ENCODE data around the gene CRTC2. TPM values are rescaled to one million over a fixed set of nuclear protein-coding genes. Genes with fewer than 3 reads are reported as not detected.
"Not testable (repeated sequence)": the region's sequence is repeated elsewhere in the genome, so short reads cannot be mapped to it uniquely, and the experiment has no call there.

CRTC2 gene, protein sequence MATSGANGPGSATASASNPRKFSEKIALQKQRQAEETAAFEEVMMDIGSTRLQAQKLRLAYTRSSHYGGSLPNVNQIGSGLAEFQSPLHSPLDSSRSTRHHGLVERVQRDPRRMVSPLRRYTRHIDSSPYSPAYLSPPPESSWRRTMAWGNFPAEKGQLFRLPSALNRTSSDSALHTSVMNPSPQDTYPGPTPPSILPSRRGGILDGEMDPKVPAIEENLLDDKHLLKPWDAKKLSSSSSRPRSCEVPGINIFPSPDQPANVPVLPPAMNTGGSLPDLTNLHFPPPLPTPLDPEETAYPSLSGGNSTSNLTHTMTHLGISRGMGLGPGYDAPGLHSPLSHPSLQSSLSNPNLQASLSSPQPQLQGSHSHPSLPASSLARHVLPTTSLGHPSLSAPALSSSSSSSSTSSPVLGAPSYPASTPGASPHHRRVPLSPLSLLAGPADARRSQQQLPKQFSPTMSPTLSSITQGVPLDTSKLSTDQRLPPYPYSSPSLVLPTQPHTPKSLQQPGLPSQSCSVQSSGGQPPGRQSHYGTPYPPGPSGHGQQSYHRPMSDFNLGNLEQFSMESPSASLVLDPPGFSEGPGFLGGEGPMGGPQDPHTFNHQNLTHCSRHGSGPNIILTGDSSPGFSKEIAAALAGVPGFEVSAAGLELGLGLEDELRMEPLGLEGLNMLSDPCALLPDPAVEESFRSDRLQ
- 100 to 1,000 TPM; 107 to 121 TPM for total RNA-seq

DNA sequence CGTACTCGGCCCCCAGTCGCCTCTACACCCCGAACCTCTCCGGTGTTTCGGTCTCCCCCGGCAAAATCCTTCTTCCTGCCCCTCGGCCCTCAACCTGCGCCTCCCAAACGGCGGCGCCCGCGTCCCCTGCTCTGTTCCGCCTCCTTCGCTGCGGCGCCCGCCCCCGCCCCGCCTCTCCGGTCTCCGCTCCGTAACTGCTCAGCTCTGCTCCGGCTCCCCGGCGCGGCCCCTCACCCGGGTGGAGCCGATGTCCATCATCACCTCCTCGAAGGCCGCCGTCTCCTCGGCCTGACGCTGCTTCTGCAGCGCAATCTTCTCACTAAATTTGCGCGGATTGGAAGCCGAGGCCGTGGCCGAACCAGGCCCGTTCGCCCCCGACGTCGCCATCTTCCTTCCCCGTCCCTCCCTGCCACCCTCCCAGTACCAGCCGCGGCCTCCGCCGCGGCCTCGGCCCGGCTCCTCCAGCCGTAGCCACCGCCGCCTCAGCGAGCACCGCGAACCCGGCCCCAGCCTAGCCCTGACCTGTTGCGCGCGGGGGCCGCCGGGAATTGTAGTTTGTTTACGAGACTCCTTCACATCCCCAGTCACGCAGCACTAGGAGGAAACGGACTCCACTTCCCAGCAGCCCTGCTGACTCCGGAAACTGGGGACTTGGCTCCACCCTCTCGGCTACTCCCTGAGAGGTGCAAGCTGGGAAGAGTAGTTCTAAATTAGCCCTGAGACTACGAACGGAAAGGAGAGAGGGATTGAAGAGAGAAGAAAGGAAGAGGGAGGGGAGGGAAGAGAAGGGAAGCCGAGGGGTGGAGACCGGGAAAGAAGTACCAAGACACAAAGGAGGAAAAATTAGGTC lies at the start of gene CRTC2:
Gene CRTC2 (minus strand): TSS at position 502 of the 850 bp plus-strand sequence. CDS start 115 bp downstream, at position 387.
- peak; percentile 88 to 92 for ATAC-seq (replicated peaks in 1 of 2)
- Mint-ChIP-seq H3K4me1 (ENCODE audit: low read depth) (peaks cover 62% of the 10 kb centered on the region), H3K4me3 (peak within 1 kb of the TSS; percentile 97 to 98), H3K27ac (peak within 1 kb of the TSS; percentile 93), H3K27me3 (ENCODE audit: low read depth) (no peaks in the 10 kb centered on the region), H3K36me3 (ENCODE audit: insufficient read depth in 2 of 2) (peaks cover 9 to 10% of the 10 kb centered on the region in 2 donors), H3K9me3 (no peaks in the 10 kb centered on the region)
- DNase-seq = peak; percentile 97 to 99

DNA sequence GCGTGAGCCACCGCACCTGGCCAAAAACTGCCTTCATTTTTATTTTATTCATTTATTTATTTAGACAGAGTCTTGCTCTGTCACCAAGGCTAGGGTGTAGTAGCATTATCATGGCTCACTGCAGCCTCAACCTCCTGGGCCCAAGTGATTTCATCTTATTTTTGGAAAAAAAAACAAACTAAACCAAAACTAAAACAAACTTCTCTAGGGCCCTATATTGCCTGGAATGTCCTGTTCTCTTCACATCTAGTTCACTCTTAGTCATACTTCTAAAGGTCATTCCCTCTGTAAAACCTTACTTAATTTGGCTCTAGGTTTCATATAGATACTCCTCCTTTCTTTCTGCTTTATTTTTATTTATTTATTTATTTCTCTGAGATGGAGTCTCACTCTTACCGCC lies 47.7 kb upstream of the CRTC2 start:
- H3K4me1 Mint-ChIP-seq (ENCODE audit: low read depth) = no peaks in the 10 kb centered on the region
- ATAC-seq (replicated peaks in 1 of 2) (no peak), DNase-seq (no peak)
- H3K27me3 Mint-ChIP-seq (ENCODE audit: low read depth) = no peaks in the 10 kb centered on the region
- H3K4me3 Mint-ChIP-seq = no peak overlapping the region
- no peaks in the 10 kb centered on the region for H3K36me3 Mint-ChIP-seq (ENCODE audit: insufficient read depth in 2 of 2)
- no peaks in the 10 kb centered on the region for H3K9me3 Mint-ChIP-seq
- H3K27ac Mint-ChIP-seq = no peak overlapping the region

GRCh38 chr1:154000420-154000819 lies 42.0 kb upstream of the CRTC2 start:
- Mint-ChIP-seq H3K4me1 (ENCODE audit: low read depth) (no peaks in the 10 kb centered on the region), H3K36me3 (ENCODE audit: insufficient read depth in 2 of 2) (peaks cover 4% of the 10 kb centered on the region in 2 donors), H3K4me3 (no peak overlapping the region), H3K9me3 (no peaks in the 10 kb centered on the region), H3K27me3 (ENCODE audit: low read depth) (no peaks in the 10 kb centered on the region), H3K27ac (no peak overlapping the region)
- DNase-seq (no peak), ATAC-seq (replicated peaks in 1 of 2) (peak in 1 of 2 donors; percentile 25)

GRCh38 chr1:153996882-153997281 lies 38.5 kb upstream of the CRTC2 start:
- ATAC-seq (replicated peaks in 1 of 2) = peak in 1 of 2 donors; percentile 3
- H3K9me3 Mint-ChIP-seq = not testable (repeated sequence)

DNA sequence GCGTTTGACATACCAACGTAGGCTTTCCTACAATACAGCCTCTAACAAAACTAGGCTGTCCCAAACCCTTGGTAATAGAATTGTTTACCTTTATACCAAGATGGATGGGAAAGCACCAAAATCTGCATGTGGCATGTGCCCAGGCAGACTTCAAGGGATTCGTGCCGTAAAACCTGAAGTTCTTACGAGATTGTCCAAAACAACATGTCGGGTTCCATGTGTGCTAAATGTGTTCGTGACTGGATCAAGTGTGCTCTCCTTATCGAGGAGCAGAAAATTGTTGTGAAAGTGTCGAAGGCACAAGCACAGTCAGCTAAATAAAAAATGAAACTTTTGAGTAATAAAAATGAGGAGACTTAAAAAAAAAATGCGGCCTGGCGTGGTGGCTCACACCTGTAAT lies 37.2 kb upstream of the CRTC2 start:
- Mint-ChIP-seq H3K27me3 (ENCODE audit: low read depth) (no peaks in the 10 kb centered on the region), H3K4me1 (ENCODE audit: low read depth) (peaks cover 33% of the 10 kb centered on the region), H3K4me3 (peak overlapping the region in 1 of 2 donors; percentile 29), H3K36me3 (ENCODE audit: insufficient read depth in 2 of 2) (peaks cover 26 to 45% of the 10 kb centered on the region in 2 donors), H3K9me3 (no peaks in the 10 kb centered on the region), H3K27ac (peak overlapping the region; percentile 86)
- no peak for DNase-seq
- no peak for ATAC-seq (replicated peaks in 1 of 2)

More at GRCh38 chr1:153996882-153997281, 38.5 kb upstream of the CRTC2 start:
- not testable (repeated sequence) for DNase-seq; H3K27me3 Mint-ChIP-seq (ENCODE audit: low read depth); H3K4me3 Mint-ChIP-seq
- Mint-ChIP-seq H3K27ac (peak overlapping the region; percentile 60), H3K36me3 (ENCODE audit: insufficient read depth in 2 of 2) (peaks cover 14 to 33% of the 10 kb centered on the region in 2 donors), H3K4me1 (ENCODE audit: low read depth) (peaks cover 24% of the 10 kb centered on the region)

- peak overlapping the region in 1 of 2 donors; percentile 29 for H3K4me3 Mint-ChIP-seq
- DNase-seq (no peak), ATAC-seq (replicated peaks in 1 of 2) (no peak)
- H3K36me3 Mint-ChIP-seq (ENCODE audit: insufficient read depth in 2 of 2) = peaks cover 28 to 48% of the 10 kb centered on the region in 2 donors
- H3K27me3 Mint-ChIP-seq (ENCODE audit: low read depth) = no peaks in the 10 kb centered on the region
- no peaks in the 10 kb centered on the region for H3K9me3 Mint-ChIP-seq
- H3K4me1 Mint-ChIP-seq (ENCODE audit: low read depth) = peaks cover 37% of the 10 kb centered on the region
- H3K27ac Mint-ChIP-seq = peak overlapping the region; percentile 86
These were observed 36.8 kb upstream of the CRTC2 start for GRCh38 chr1:153995202-153995601.

DNA sequence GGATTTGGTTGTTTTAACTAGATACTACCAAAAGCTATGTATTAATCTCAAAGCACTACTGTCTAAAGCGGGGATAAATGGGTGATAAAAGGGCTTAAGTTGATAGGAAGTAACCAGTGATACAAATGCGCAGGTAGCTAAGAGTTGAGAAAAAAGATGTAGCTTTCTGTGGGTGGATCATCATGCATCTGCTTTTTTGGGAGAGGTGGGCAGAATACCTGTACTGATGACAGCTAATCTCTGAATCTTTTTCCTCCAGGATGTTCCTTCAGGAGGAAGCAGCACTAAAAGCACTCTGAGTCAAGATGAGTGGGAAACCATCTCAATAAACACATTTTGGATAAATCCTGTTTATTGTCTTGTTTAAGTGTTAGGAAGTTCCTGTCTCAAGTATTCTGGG lies 33.4 kb upstream of the CRTC2 start:
- no peaks in the 10 kb centered on the region for H3K27me3 Mint-ChIP-seq (ENCODE audit: low read depth)
- peaks cover 52% of the 10 kb centered on the region for H3K4me1 Mint-ChIP-seq (ENCODE audit: low read depth)
- peaks cover 28 to 48% of the 10 kb centered on the region in 2 donors for H3K36me3 Mint-ChIP-seq (ENCODE audit: insufficient read depth in 2 of 2)
- H3K9me3 Mint-ChIP-seq = peaks cover 0 to 1% of the 10 kb centered on the region in 2 donors
- H3K27ac Mint-ChIP-seq = peak overlapping the region; percentile 99
- no peak for DNase-seq
- peak overlapping the region; percentile 90 to 100 for H3K4me3 Mint-ChIP-seq
- no peak for ATAC-seq (replicated peaks in 1 of 2)

GRCh38 chr1:153991151-153991630 lies 32.8 kb upstream of the CRTC2 start:
- H3K27me3 Mint-ChIP-seq (ENCODE audit: low read depth) = no peaks in the 10 kb centered on the region
- ATAC-seq (replicated peaks in 1 of 2) (no peak), DNase-seq (no peak)
- H3K36me3 Mint-ChIP-seq (ENCODE audit: insufficient read depth in 2 of 2) = peaks cover 28 to 48% of the 10 kb centered on the region in 2 donors
- peaks cover 58% of the 10 kb centered on the region for H3K4me1 Mint-ChIP-seq (ENCODE audit: low read depth)
- peak overlapping the region; percentile 90 to 100 for H3K4me3 Mint-ChIP-seq
- peak overlapping the region; percentile 99 for H3K27ac Mint-ChIP-seq
- peaks cover 0 to 1% of the 10 kb centered on the region in 2 donors for H3K9me3 Mint-ChIP-seq

DNA sequence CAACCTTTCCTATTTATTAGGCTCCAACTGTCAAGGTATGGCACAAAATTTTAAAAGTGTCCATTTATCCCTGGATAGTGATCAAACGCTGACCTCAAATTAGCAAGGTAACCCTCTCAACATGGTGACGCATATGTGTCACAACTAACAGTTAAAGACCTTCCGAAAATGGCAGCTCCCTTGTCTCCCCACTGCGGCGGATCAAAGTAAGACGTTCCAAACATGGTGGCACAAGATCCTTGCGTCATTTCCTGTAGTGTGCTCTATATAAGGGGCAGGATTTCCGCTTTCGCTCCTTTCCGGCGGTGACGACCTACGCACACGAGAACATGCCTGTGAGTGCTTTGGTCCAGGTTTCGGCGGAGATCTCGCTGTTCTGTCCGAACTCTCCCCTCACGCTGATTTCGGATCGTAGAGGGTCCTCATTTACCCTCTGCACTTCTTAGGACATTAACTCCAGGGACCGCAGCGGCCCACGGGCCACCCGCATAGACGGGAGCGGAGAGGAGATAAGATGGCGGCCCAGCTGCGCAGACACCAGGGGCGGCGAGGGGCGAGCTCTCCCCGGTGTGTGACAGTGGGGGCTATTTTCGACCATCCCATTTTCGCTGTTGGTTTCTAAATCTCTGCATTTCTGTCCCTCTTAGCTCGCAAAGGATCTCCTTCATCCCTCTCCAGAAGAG lies 32.2 kb upstream of the CRTC2 start, which contains the start of gene RPS27:
Gene RPS27 (plus strand): TSS at position 295 of the 683 bp plus-strand sequence. CDS start 35 bp downstream, at position 330.
- Mint-ChIP-seq H3K9me3 (peaks cover 0 to 1% of the 10 kb centered on the region in 2 donors), H3K27me3 (ENCODE audit: low read depth) (no peaks in the 10 kb centered on the region), H3K36me3 (ENCODE audit: insufficient read depth in 2 of 2) (peaks cover 26 to 46% of the 10 kb centered on the region in 2 donors), H3K4me3 (peak within 1 kb of the TSS; percentile 90 to 100), H3K4me1 (ENCODE audit: low read depth) (peaks cover 63% of the 10 kb centered on the region), H3K27ac (peak within 1 kb of the TSS; percentile 99)
- ATAC-seq (replicated peaks in 1 of 2) (peak; percentile 83 to 85), DNase-seq (peak; percentile 90 to 92)

- Mint-ChIP-seq H3K27me3 (ENCODE audit: low read depth) (no peaks in the 10 kb centered on the region), H3K4me1 (ENCODE audit: low read depth) (peaks cover 62% of the 10 kb centered on the region), H3K9me3 (peaks cover 0 to 1% of the 10 kb centered on the region in 2 donors), H3K27ac (peak overlapping the region; percentile 87), H3K4me3 (peak overlapping the region in 1 of 2 donors; percentile 93), H3K36me3 (ENCODE audit: insufficient read depth in 2 of 2) (peaks cover 16 to 24% of the 10 kb centered on the region in 2 donors)
- no peak for ATAC-seq (replicated peaks in 1 of 2)
- no peak for DNase-seq
These were observed 29.2 kb upstream of the CRTC2 start for GRCh38 chr1:153987621-153988020.

GRCh38 chr1:153985941-153986761 lies 27.7 kb upstream of the CRTC2 start, which contains the start of gene RAB13:
Gene RAB13 (minus strand): TSS chr1:153986339. CDS start chr1:153986236, 103 bp downstream.
- peaks cover 0 to 1% of the 10 kb centered on the region in 2 donors for H3K9me3 Mint-ChIP-seq
- ATAC-seq (replicated peaks in 1 of 2) (peak in 1 of 2 donors; percentile 10), DNase-seq (peak in 1 of 2 donors; percentile 27)
- no peaks in the 10 kb centered on the region for H3K27me3 Mint-ChIP-seq (ENCODE audit: low read depth)
- H3K4me1 Mint-ChIP-seq (ENCODE audit: low read depth) = peaks cover 47% of the 10 kb centered on the region
- peak within 1 kb of the TSS; percentile 93 to 95 for H3K4me3 Mint-ChIP-seq
- H3K36me3 Mint-ChIP-seq (ENCODE audit: insufficient read depth in 2 of 2) = peaks cover 7 to 9% of the 10 kb centered on the region in 2 donors
- H3K27ac Mint-ChIP-seq = peak within 1 kb of the TSS; percentile 91

Measured in activated T-cell treated with anti-CD3 and anti-CD28 coated beads, Interleukin-2, amount 50 U/mL, for 72 hours (primary cell).